Measurements from ENCODE around the gene TNFRSF14. TPM values are rescaled to one million over a fixed set of nuclear protein-coding genes. Genes with fewer than 3 reads are reported as not detected.

Gene TNFRSF14
- total RNA-seq, 1 donor from 2014 or later: 0.36 TPM

GRCh38 chr1:2605509-2606395, 49.6 kb downstream of the TNFRSF14 start:
- H3K4me1 Mint-ChIP-seq (ENCODE audit: low read depth, unreplicated experiment): no peaks in the 10 kb centered on the region
- no peak overlapping the region for H3K27ac ChIP-seq (ENCODE audit: low read depth, low read length)
- H3K27me3 ChIP-seq (ENCODE audit: insufficient read depth, low read length): peaks cover 7% of the 10 kb centered on the region
- no peak overlapping the region for H3K4me2 ChIP-seq (ENCODE audit: low read length)
- no peak overlapping the region for H2AFZ ChIP-seq (ENCODE audit: low read depth, low read length)
- DNase-seq (ENCODE audit: low read depth) (no peak), FAIRE-seq (no peak)
- no peak overlapping the region for H3K4me3 ChIP-seq (ENCODE audit: insufficient read depth, low read depth, low read length)
- no peaks in the 10 kb centered on the region for H3K79me2 ChIP-seq (ENCODE audit: insufficient read depth, low read length)
- no peaks in the 10 kb centered on the region for H3K36me3 Mint-ChIP-seq (ENCODE audit: low read depth, unreplicated experiment)
- no peak overlapping the region for H3K9ac ChIP-seq (ENCODE audit: low read length)
- H3K27me3 Mint-ChIP-seq (ENCODE audit: low read depth, unreplicated experiment): peaks cover 28% of the 10 kb centered on the region
- H4K20me1 ChIP-seq (ENCODE audit: insufficient read depth, low read length): no peaks in the 10 kb centered on the region
- H3K9me3 Mint-ChIP-seq (ENCODE audit: unreplicated experiment): peaks cover 2% of the 10 kb centered on the region
- H3K4me1 ChIP-seq (ENCODE audit: insufficient read depth, low read length): peaks cover 4% of the 10 kb centered on the region
- no peak overlapping the region for H3K4me3 Mint-ChIP-seq (ENCODE audit: unreplicated experiment)
- TF ChIP-seq EZH2 (IDR thresholded peaks at IDR 0.05; ENCODE audit: insufficient read depth, low read length) (no peak), CTCF (IDR thresholded peaks at IDR 0.05; ENCODE audit: insufficient read depth, low read depth, low read length) (no peak)
- H3K9me3 ChIP-seq (ENCODE audit: insufficient read depth, low read depth, low read length): no peaks in the 10 kb centered on the region
- H3K36me3 ChIP-seq (ENCODE audit: insufficient read depth, low read length): no peaks in the 10 kb centered on the region
- no peak overlapping the region for H3K27ac Mint-ChIP-seq (ENCODE audit: unreplicated experiment)

- DNase-seq (ENCODE audit: low read depth) (no peak), FAIRE-seq (no peak)
- Mint-ChIP-seq H3K27me3 (ENCODE audit: low read depth, unreplicated experiment) (peaks cover 23% of the 10 kb centered on the region), H3K9me3 (ENCODE audit: unreplicated experiment) (peaks cover 2% of the 10 kb centered on the region), H3K27ac (ENCODE audit: unreplicated experiment) (no peak overlapping the region), H3K4me1 (ENCODE audit: low read depth, unreplicated experiment) (no peaks in the 10 kb centered on the region), H3K36me3 (ENCODE audit: low read depth, unreplicated experiment) (no peaks in the 10 kb centered on the region), H3K4me3 (ENCODE audit: unreplicated experiment) (no peak overlapping the region)
- no peak for TF ChIP-seq CTCF (IDR thresholded peaks at IDR 0.05; ENCODE audit: insufficient read depth, low read depth, low read length)
- no peak for TF ChIP-seq EZH2 (IDR thresholded peaks at IDR 0.05; ENCODE audit: insufficient read depth, low read length)
- Histone ChIP-seq H3K4me1 (ENCODE audit: insufficient read depth, low read length) (peaks cover 8% of the 10 kb centered on the region), H3K9ac (ENCODE audit: low read length) (no peak overlapping the region), H3K27ac (ENCODE audit: low read depth, low read length) (no peak overlapping the region), H2AFZ (ENCODE audit: low read depth, low read length) (no peak overlapping the region), H3K79me2 (ENCODE audit: insufficient read depth, low read length) (no peaks in the 10 kb centered on the region), H3K27me3 (ENCODE audit: insufficient read depth, low read length) (peaks cover 7% of the 10 kb centered on the region), H4K20me1 (ENCODE audit: insufficient read depth, low read length) (no peaks in the 10 kb centered on the region), H3K9me3 (ENCODE audit: insufficient read depth, low read depth, low read length) (no peaks in the 10 kb centered on the region), H3K4me3 (ENCODE audit: insufficient read depth, low read depth, low read length) (no peak overlapping the region), H3K4me2 (ENCODE audit: low read length) (no peak overlapping the region), H3K36me3 (ENCODE audit: insufficient read depth, low read length) (no peaks in the 10 kb centered on the region)
Observed at GRCh38 chr1:2606396-2606880, 50.3 kb downstream of the TNFRSF14 start.
